Activated CD4-positive, CD25-positive, alpha-beta regulatory T cell treated with anti-CD3 and anti-CD28 coated beads, Interleukin-2, amount 50 U/mL, for 72 hours (primary cell): ENCODE data around the gene ACSS2.

Source experiments
- DNase-seq: peaks from one replicate; pipeline ENCODE4 v3.0.0; 2021

Gene ACSS2

GRCh38 chr20:34951252-34951651 lies 74.8 kb downstream of the ACSS2 start:
- no peak for DNase-seq

- no peak for DNase-seq
Measured at GRCh38 chr20:34951652-34952051, 75.2 kb downstream of the ACSS2 start.

- no peak for DNase-seq
Measured at GRCh38 chr20:34952671-34953070, 76.3 kb downstream of the ACSS2 start.

GRCh38 chr20:34953960-34954359 lies 77.5 kb downstream of the ACSS2 start:
- DNase-seq, result no peak

GRCh38 chr20:34954904-34955230 lies 78.5 kb downstream of the ACSS2 start:
- DNase-seq, result no peak

GRCh38 chr20:34955231-34956040 lies 79.0 kb downstream of the ACSS2 start, which contains the start of the genes GSS and MYH7B:
Gene GSS, minus strand, starts transcription at chr20:34955806. Its CDS starts 3,954 bp downstream, at chr20:34951852.
Gene MYH7B, plus strand, starts transcription at chr20:34955868. Its CDS starts 22,138 bp downstream, at chr20:34978006.
- peak; percentile 99 for DNase-seq

GRCh38 chr20:34956041-34956458 lies 79.6 kb downstream of the ACSS2 start:
- no peak for DNase-seq

GRCh38 chr20:34956751-34957472 lies 80.5 kb downstream of the ACSS2 start:
- no peak for DNase-seq

GRCh38 chr20:34964486-34964885 lies 88.1 kb downstream of the ACSS2 start:
- no peak for DNase-seq

GRCh38 chr20:34965051-34965450 lies 88.6 kb downstream of the ACSS2 start:
- no peak for DNase-seq

- DNase-seq, result no peak
Measured at GRCh38 chr20:34967421-34967820, 91.0 kb downstream of the ACSS2 start.

- DNase-seq, result no peak
Measured at GRCh38 chr20:34968042-34968775, 91.8 kb downstream of the ACSS2 start.

GRCh38 chr20:34970193-34970840 lies 93.9 kb downstream of the ACSS2 start:
- no peak for DNase-seq

- DNase-seq, result no peak
Measured at GRCh38 chr20:34970846-34971560, 94.6 kb downstream of the ACSS2 start.

GRCh38 chr20:34971561-34972235 lies 95.3 kb downstream of the ACSS2 start:
- DNase-seq, result no peak

GRCh38 chr20:34974246-34974645 lies 97.8 kb downstream of the ACSS2 start:
- no peak for DNase-seq

- no peak for DNase-seq
Measured at GRCh38 chr20:34976286-34976685, 99.9 kb downstream of the ACSS2 start.
